K562 (cell line): ENCODE data around the gene ZNF143. TPM values are rescaled to one million over a fixed set of nuclear protein-coding genes. Genes with fewer than 3 reads are reported as not detected.

Experiments used
- ATAC-seq: fragments of 200-7000 bp; cut with Tn5 transposase; 3 replicates; pipeline ENCODE4 v1.9.1; 2020; ENCODE audit warnings: moderate library complexity
- BruUV-seq: library from RNA; stranded (reverse); fragments of 400-500 nt; replicated peaks from 2 replicates; lab custom pipeline; 2021; lab: Mats Ljungman, UMichigan
- CTCF ChIA-PET: fragments of 300-600 bp; formaldehyde crosslinking; extraction: SDS; loops from one replicate; lab custom pipeline; 2021; ENCODE audit warnings: low intra/inter-chr PET ratio; lab: Yijun Ruan, JAX
- POLR2A ChIA-PET: fragments of 300-600, 350-650 bp; sonication (Branson Sonifier 250); formaldehyde crosslinking; extraction: SDS; loops from one replicate; lab custom pipeline; 2021; ENCODE audit warnings: antibody characterized with exemption, inconsistent platforms; lab: Yijun Ruan, JAX
- DNase-seq, 4 experiments: peaks; one replicate each; pipeline versions ENCODE4 v3.0.0 to v3.0.0-alpha.2; 2011 to 2018; ENCODE audit warnings: low spot score in 3 of 4, mixed read lengths in 3 of 4; ENCODE audit errors: extremely low read depth in 1 of 4
- FAIRE-seq: peaks from 2 replicates; lab custom pipeline; 2011; peaks lifted over from hg19 to GRCh38; lab: Jason Lieb, UNC
- H2AFZ ChIP-seq: 2 replicates; pipeline ENCODE4 v1.6.0; 2011; ENCODE audit warnings: low read depth, low read length, control low read depth, inconsistent platforms
- H3K27ac ChIP-seq: fragments of 200-600 bp; 3 replicates; pipeline ENCODE4 v1.8.0; 2011; ENCODE audit warnings: low read depth, mild to moderate bottlenecking, control low read depth, inconsistent platforms, low read length, moderate library complexity, mixed read lengths; ENCODE audit errors: extremely low read depth
- H3K27me3 ChIP-seq, 2 experiments: fragments of 300-600 bp in 1 of 2; 2 replicates in 1 of 2; 3 replicates in 1 of 2; pipeline versions ENCODE4 v1.6.0 to v1.8.0; 2011; ENCODE audit warnings: inconsistent platforms in 2 of 2, low read length in 2 of 2, mild to moderate bottlenecking in 1 of 2, mixed read lengths in 1 of 2, moderate library complexity in 1 of 2; ENCODE audit not compliant: control insufficient read depth in 2 of 2, insufficient read depth in 2 of 2
- H3K36me3 ChIP-seq: fragments of 300-600 bp; 3 replicates; pipeline ENCODE4 v1.8.0; 2011; ENCODE audit warnings: mild to moderate bottlenecking, low read length, inconsistent platforms; ENCODE audit not compliant: control insufficient read depth, insufficient read depth
- H3K4me1 ChIP-seq, 2 experiments: fragments of 200-600 bp in 1 of 2; replicated peaks in 1 of 2; 2 replicates in 1 of 2; 3 replicates in 1 of 2; pipeline versions ENCODE4 v1.5.1 to v1.8.0; 2011; ENCODE audit warnings: inconsistent platforms in 2 of 2, low read length in 2 of 2, mild to moderate bottlenecking in 1 of 2, mixed read lengths in 1 of 2, moderate library complexity in 1 of 2; ENCODE audit not compliant: control insufficient read depth in 2 of 2, insufficient read depth in 2 of 2
- H3K4me2 ChIP-seq: 2 replicates; pipeline ENCODE4 v1.6.1; 2011; ENCODE audit warnings: low read length, control low read depth, inconsistent platforms, mixed read lengths; ENCODE audit not compliant: insufficient read depth
- H3K4me3 ChIP-seq: fragments of 200-600 bp; sonication (generic), shearing (Covaris generic); 2 replicates; pipeline ENCODE4 v1.5.1; 2016; ENCODE audit warnings: control low read depth, inconsistent platforms
- H3K79me2 ChIP-seq: fragments of 200-600 bp; 3 replicates; pipeline ENCODE4 v1.8.0; 2011; ENCODE audit warnings: low read length, inconsistent platforms; ENCODE audit not compliant: control insufficient read depth, insufficient read depth
- H3K9ac ChIP-seq, 2 experiments: 2 replicates each; pipeline versions ENCODE4 v1.6.0 to v1.6.1; 2011; ENCODE audit warnings: low read depth in 2 of 2, low read length in 2 of 2, control low read depth in 1 of 2, inconsistent platforms in 1 of 2, mild to moderate bottlenecking in 1 of 2, mixed read lengths in 1 of 2; ENCODE audit not compliant: insufficient read depth in 1 of 2
- H3K9me1 ChIP-seq: one replicate; pipeline ENCODE4 v1.6.0; 2011; ENCODE audit warnings: inconsistent platforms, mild to moderate bottlenecking, low read length, moderate library complexity; ENCODE audit not compliant: control insufficient read depth, insufficient read depth
- H3K9me3 ChIP-seq: replicated peaks from 2 replicates; pipeline ENCODE4 v1.5.1; 2011; ENCODE audit warnings: low read depth, low read length, inconsistent platforms; ENCODE audit not compliant: control insufficient read depth, insufficient read depth
- H4K20me1 ChIP-seq: replicated peaks from 2 replicates; pipeline ENCODE4 v1.6.1; 2011; ENCODE audit warnings: low read length, inconsistent platforms, mixed read lengths; ENCODE audit not compliant: control insufficient read depth, insufficient read depth
- BDP1 ChIP-seq: IDR thresholded peaks from 3 replicates; pipeline ENCODE4 v1.6.1; 2011; ENCODE audit not compliant: insufficient read length, insufficient read depth
- CHD1 ChIP-seq: fragments of 200-600 bp; sonication (generic); IDR thresholded peaks from one replicate; pipeline ENCODE4 v1.6.1; 2012; ENCODE audit warnings: mild to moderate bottlenecking, moderate library complexity, low read length, inconsistent platforms
- CSDE1 ChIP-seq, 2 experiments: fragments of 450-650 bp; IDR thresholded peaks; 2 replicates each; pipeline ENCODE4 v1.6.1; 2016; ENCODE audit warnings: mild to moderate bottlenecking in 1 of 2
- ESRRA ChIP-seq: fragments of 450-650 bp; IDR thresholded peaks from 2 replicates; pipeline ENCODE4 v1.6.1; 2014; ENCODE audit warnings: low read depth, mild to moderate bottlenecking, moderate library complexity, borderline replicate concordance
- MTA2 ChIP-seq: fragments of 450-650 bp; IDR thresholded peaks from 2 replicates; pipeline ENCODE4 v1.6.1; 2016; ENCODE audit warnings: low read depth
- NR2C2 ChIP-seq, 2 experiments: fragments of 200-800 bp in 1 of 2; sonication (Bioruptor generic) in 1 of 2; sonication (generic) in 1 of 2; formaldehyde crosslinking in 1 of 2; IDR thresholded peaks; 2 replicates each; pipeline versions ENCODE4 v1.6.1 to v1.8.0; 2016 to 2022; ENCODE audit warnings: mild to moderate bottlenecking in 1 of 2, missing compliant biosample characterization in 1 of 2, missing genetic modification characterization in 1 of 2, missing genetic modification reagents in 1 of 2
- RBFOX2 ChIP-seq: fragments of 200-400 bp; formaldehyde crosslinking; IDR thresholded peaks from 2 replicates; pipeline ENCODE4 v1.6.1; 2017; ENCODE audit warnings: low read depth, mild to moderate bottlenecking, low read length, moderate library complexity
- SREBF1 ChIP-seq: fragments of 150-350 bp; IDR thresholded peaks from 2 replicates; pipeline ENCODE4 v1.6.1; 2014; ENCODE audit warnings: antibody characterized with exemption, low read depth, low read length, borderline replicate concordance
- STAT6 ChIP-seq: sonication (generic); formaldehyde crosslinking; IDR thresholded peaks from 2 replicates; pipeline ENCODE4 v1.8.1; 2023; ENCODE audit warnings: mild to moderate bottlenecking, missing genetic modification reagents
- ZC3H8 ChIP-seq: fragments of 450-650 bp; IDR thresholded peaks from 2 replicates; pipeline ENCODE4 v1.6.1; 2017
- ZNF134 ChIP-seq: fragments of 250-450 bp; sonication (Bioruptor Pico); conservative IDR thresholded peaks from 2 replicates; pipeline ENCODE4 v1.4.0; 2020
- ZNF512 ChIP-seq: IDR thresholded peaks from 2 replicates; pipeline ENCODE4 v1.6.1; 2016; ENCODE audit warnings: missing genetic modification characterization, missing compliant biosample characterization
- WGBS: fragments of 100-300 bp; shearing (Covaris generic); methylation state at CpG from one replicate; pipeline ENCODE4 v1.1.6; 2016; ENCODE audit warnings: low coverage, mixed read lengths; ENCODE audit not compliant: insufficient coverage; ENCODE audit errors: missing lambda C conversion rate; 5-methylcytosine and 5-hydroxymethylcytosine counted together
- in situ Hi-C: fragments of 300-500 bp; cut with MboI; formaldehyde crosslinking; loops from 4 replicates; pipeline ENCODE4 v1.15.0; 2018; ENCODE audit warnings: inconsistent platforms, mixed read lengths
- intact Hi-C: fragments of 100-400 bp; cut with micrococcal nuclease; formaldehyde crosslinking; loops from 2 replicates; pipeline ENCODE4 v1.14.2; 2022
- polyA plus RNA-seq, 8 experiments: library from polyadenylated mRNA; depleted of rRNA in 4 of 8; stranded (reverse) in 5 of 8; unstranded in 3 of 8; fragments of >200 nt; fragmentation: Nextera tagmentation in 2 of 8; fragmentation: Illumina TruSeq in 1 of 8; extraction: Ambion mirVana in 2 of 8; extraction: Trizol in 1 of 8; gene quantifications; 2 replicates each; pipeline versions ENCODE4 v1.2.1 to v1.2.3, GENCODE V29; 2011 to 2014; ENCODE audit warnings: inconsistent platforms in 1 of 8, missing spikeins in 1 of 8
- total RNA-seq, 7 experiments: library from RNA; depleted of rRNA in 6 of 7; stranded (reverse); fragments of >200 nt in 6 of 7; fragmentation: Illumina TruSeq in 2 of 7; extraction: Trizol in 2 of 7; gene quantifications; 2 replicates each; pipeline versions ENCODE4 v1.2.1 to v1.2.3, GENCODE V29; 2011 to 2021; ENCODE audit warnings: low replicate concordance in 1 of 7
- TF ChIP-seq, protein P1 (sequence below), 3 experiments: fragments of 200-800 bp in 1 of 3; fragments of 250-450 bp in 1 of 3; fragments of 450-650 bp in 1 of 3; sonication (Bioruptor Pico) in 1 of 3; sonication (Bioruptor generic) in 1 of 3; formaldehyde crosslinking in 1 of 3; IDR thresholded peaks; 2 replicates each; pipeline versions ENCODE4 v1.6.1 to v1.8.0; 2016 to 2022; ENCODE audit warnings: mild to moderate bottlenecking in 2 of 3, missing genetic modification characterization in 2 of 3, missing compliant biosample characterization in 1 of 3, moderate library complexity in 1 of 3

ZNF143 gene
- total and polyA plus RNA-seq, 9 of the 15 experiments (the other 6 are each of a cell fraction or from before 2014, with no cell fraction given): 18.4 to 58.5 (median 27.1) TPM

GRCh38 chr11:9573052-9573774 is 112.4 kb downstream of the ZNF143 start, which contains the start of gene WEE1:
TSS of gene WEE1 (plus strand) at chr11:9573670. CDS start at chr11:9573934, 264 bp downstream.
- H3K27ac ChIP-seq: peak within 1 kb of the TSS; percentile 98
- peak within 1 kb of the TSS; percentile 84 for H2AFZ ChIP-seq
- ATAC-seq: peak; percentile 94
- H3K4me2 ChIP-seq: peak within 1 kb of the TSS; percentile 96
- peak; percentile 82 for FAIRE-seq
- H3K9me3 ChIP-seq: no peaks in the 10 kb centered on the region
- DNase-seq: peak; percentile 94 to 98 (median 96)
- peaks cover 33 to 35% of the 10 kb centered on the region in 2 experiments for H3K4me1 ChIP-seq
- WGBS: under 1% methylated on average over 65 of the region's 73 CpGs
- H3K27me3 ChIP-seq: no peaks in the 10 kb centered on the region
- no TSS peak for BruUV-seq
- H3K9me1 ChIP-seq: no peaks in the 10 kb centered on the region
- peak within 1 kb of the TSS; percentile 92 for H3K4me3 ChIP-seq
- H3K36me3 ChIP-seq: peaks cover 33% of the 10 kb centered on the region
- intact Hi-C loops (loop anchor here (1.0 to 10.0 kb wide), 4 partner anchors 21 to 108 kb away; partner anchors contain the start of gene ZNF143), in situ Hi-C loops (loop anchor here (5.0 kb wide), 1 partner anchor 36 kb away; no protein-coding TSS in a partner anchor)
- CTCF ChIA-PET: no interaction called here
- peak within 1 kb of the TSS; percentile 96 to 98 for H3K9ac ChIP-seq
- H4K20me1 ChIP-seq: peaks cover 9% of the 10 kb centered on the region
- H3K79me2 ChIP-seq: peaks cover 47% of the 10 kb centered on the region
- POLR2A ChIA-PET: interaction anchor here (0.6 to 2.4 kb wide), 20 partner anchors 8 to 748 kb away, joined by 3 to 15 read pairs (median 4); partner anchors contain the start of gene ZNF143
- peak; percentile 61; the same call in 1 of the 2 replicates for TF ChIP-seq SREBF1
- TF ChIP-seq BDP1: no peak
- TF ChIP-seq ZNF512: no peak
- TF ChIP-seq, protein P1, sequence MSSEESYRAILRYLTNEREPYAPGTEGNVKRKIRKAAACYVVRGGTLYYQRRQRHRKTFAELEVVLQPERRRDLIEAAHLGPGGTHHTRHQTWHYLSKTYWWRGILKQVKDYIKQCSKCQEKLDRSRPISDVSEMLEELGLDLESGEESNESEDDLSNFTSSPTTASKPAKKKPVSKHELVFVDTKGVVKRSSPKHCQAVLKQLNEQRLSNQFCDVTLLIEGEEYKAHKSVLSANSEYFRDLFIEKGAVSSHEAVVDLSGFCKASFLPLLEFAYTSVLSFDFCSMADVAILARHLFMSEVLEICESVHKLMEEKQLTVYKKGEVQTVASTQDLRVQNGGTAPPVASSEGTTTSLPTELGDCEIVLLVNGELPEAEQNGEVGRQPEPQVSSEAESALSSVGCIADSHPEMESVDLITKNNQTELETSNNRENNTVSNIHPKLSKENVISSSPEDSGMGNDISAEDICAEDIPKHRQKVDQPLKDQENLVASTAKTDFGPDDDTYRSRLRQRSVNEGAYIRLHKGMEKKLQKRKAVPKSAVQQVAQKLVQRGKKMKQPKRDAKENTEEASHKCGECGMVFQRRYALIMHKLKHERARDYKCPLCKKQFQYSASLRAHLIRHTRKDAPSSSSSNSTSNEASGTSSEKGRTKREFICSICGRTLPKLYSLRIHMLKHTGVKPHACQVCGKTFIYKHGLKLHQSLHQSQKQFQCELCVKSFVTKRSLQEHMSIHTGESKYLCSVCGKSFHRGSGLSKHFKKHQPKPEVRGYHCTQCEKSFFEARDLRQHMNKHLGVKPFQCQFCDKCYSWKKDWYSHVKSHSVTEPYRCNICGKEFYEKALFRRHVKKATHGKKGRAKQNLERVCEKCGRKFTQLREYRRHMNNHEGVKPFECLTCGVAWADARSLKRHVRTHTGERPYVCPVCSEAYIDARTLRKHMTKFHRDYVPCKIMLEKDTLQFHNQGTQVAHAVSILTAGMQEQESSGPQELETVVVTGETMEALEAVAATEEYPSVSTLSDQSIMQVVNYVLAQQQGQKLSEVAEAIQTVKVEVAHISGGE (CRISPR knock-in tag; IDR thresholded peaks at IDR 0.05): no peak; a peak in 1 of 6 replicates
- peak; percentile 53; the same call in 1 of the 2 replicates for TF ChIP-seq ESRRA
- peak; percentile 86 for TF ChIP-seq STAT6 (CRISPR knock-in tag)
- TF ChIP-seq RBFOX2: peak; percentile 94
- no peak for TF ChIP-seq ZC3H8
- TF ChIP-seq MTA2: no peak
- TF ChIP-seq ZNF134 (CRISPR knock-in tag): no peak
- TF ChIP-seq CHD1: no peak
- no peak for TF ChIP-seq CSDE1 (IDR thresholded peaks at IDR 0.05)
- TF ChIP-seq NR2C2 (CRISPR knock-in tag; IDR thresholded peaks at IDR 0.05): no peak
- peak; percentile 80 for TF ChIP-seq NR2C2 (tag; IDR thresholded peaks at IDR 0.05)
